Measurements from ENCODE around the gene ECM1.

ECM1 gene

GRCh38 chr1:150535511-150536287 is 27.8 kb downstream of the ECM1 start:
- H3K4me1 ChIP-seq (ENCODE audit: control insufficient read depth, insufficient read depth, low read depth, low read length): peaks cover 14% of the 10 kb centered on the region
- H3K9ac ChIP-seq (ENCODE audit: low read length): no peak overlapping the region
- H3K27me3 ChIP-seq (ENCODE audit: control insufficient read depth in 1 of 2, insufficient read depth in 1 of 2, low read length in 2 of 2): no peaks in the 10 kb centered on the region
- no peak overlapping the region for H2BK120ac ChIP-seq (ENCODE audit: low read depth, low read length)
- no peak overlapping the region for H3K4ac ChIP-seq (ENCODE audit: low read depth in 1 of 2, low read length in 2 of 2)
- no peak overlapping the region for H2BK5ac ChIP-seq (ENCODE audit: low read depth, low read length, poor library complexity, severe bottlenecking)
- H3K36me3 ChIP-seq (ENCODE audit: control insufficient read depth in 1 of 2, insufficient read depth in 2 of 2, low read depth in 1 of 2, low read length in 2 of 2): no peaks in the 10 kb centered on the region
- no peak overlapping the region for H4K91ac ChIP-seq (ENCODE audit: low read length)
- WGBS: 74% methylated on average over 10 of the region's 14 CpGs
- no peak overlapping the region for H3K14ac ChIP-seq (ENCODE audit: low read length in 2 of 2)
- no peak overlapping the region for H3K27ac ChIP-seq (ENCODE audit: low read length, poor library complexity, severe bottlenecking)
- H3K18ac ChIP-seq (ENCODE audit: low read depth in 1 of 2, low read length in 2 of 2): no peak overlapping the region
- H2AFZ ChIP-seq (ENCODE audit: low read depth, low read length): no peak overlapping the region
- H2BK12ac ChIP-seq (ENCODE audit: low read length in 2 of 2): no peak overlapping the region
- no peak overlapping the region for H3K4me3 ChIP-seq (ENCODE audit: insufficient read depth in 1 of 2, low read depth in 1 of 2, low read length in 2 of 2)
- no peak overlapping the region for H3K23ac ChIP-seq (ENCODE audit: low read length in 2 of 2)
- H3K9me3 ChIP-seq (ENCODE audit: control insufficient read depth, low read length): no peaks in the 10 kb centered on the region
- H2BK15ac ChIP-seq (ENCODE audit: low read depth, poor library complexity, severe bottlenecking): no peak overlapping the region
- H2AK5ac ChIP-seq (ENCODE audit: low read length, severe bottlenecking): no peak overlapping the region
- peak; percentile 38 for DNase-seq
- H3K4me2 ChIP-seq (ENCODE audit: low read length, poor library complexity, severe bottlenecking): no peak overlapping the region
- H3K79me1 ChIP-seq (replicated peaks; ENCODE audit: low read length, poor library complexity, severe bottlenecking): no peaks in the 10 kb centered on the region
- no peak overlapping the region for H4K8ac ChIP-seq (ENCODE audit: low read length)

GRCh38 chr1:150536836-150537731 is 29.2 kb downstream of the ECM1 start:
- no peak overlapping the region for H3K23ac ChIP-seq (ENCODE audit: low read length in 2 of 2)
- no peak overlapping the region for H3K9ac ChIP-seq (ENCODE audit: low read length)
- peak overlapping the region; percentile 18 for H2AK5ac ChIP-seq (ENCODE audit: low read length, severe bottlenecking)
- no peak overlapping the region for H2BK5ac ChIP-seq (ENCODE audit: low read depth, low read length, poor library complexity, severe bottlenecking)
- peak overlapping the region in 1 of 2 experiments; percentile 11 for H3K4ac ChIP-seq (ENCODE audit: low read depth in 1 of 2, low read length in 2 of 2)
- no peak overlapping the region for H3K4me3 ChIP-seq (ENCODE audit: insufficient read depth in 1 of 2, low read depth in 1 of 2, low read length in 2 of 2)
- no peak overlapping the region for H3K14ac ChIP-seq (ENCODE audit: low read length in 2 of 2)
- H4K91ac ChIP-seq (ENCODE audit: low read length): peak overlapping the region; percentile 62
- H3K9me3 ChIP-seq (ENCODE audit: control insufficient read depth, low read length): no peaks in the 10 kb centered on the region
- 87% methylated on average over 12 of the region's 12 CpGs for WGBS
- no peak overlapping the region for H2AFZ ChIP-seq (ENCODE audit: low read depth, low read length)
- H2BK12ac ChIP-seq (ENCODE audit: low read length in 2 of 2): peak overlapping the region in 1 of 2 experiments; percentile 51
- no peak overlapping the region for H3K4me2 ChIP-seq (ENCODE audit: low read length, poor library complexity, severe bottlenecking)
- H2BK120ac ChIP-seq (ENCODE audit: low read depth, low read length): no peak overlapping the region
- H2BK15ac ChIP-seq (ENCODE audit: low read depth, poor library complexity, severe bottlenecking): no peak overlapping the region
- peak; percentile 43 for DNase-seq
- H3K27me3 ChIP-seq (ENCODE audit: control insufficient read depth in 1 of 2, insufficient read depth in 1 of 2, low read length in 2 of 2): no peaks in the 10 kb centered on the region
- H3K18ac ChIP-seq (ENCODE audit: low read depth in 1 of 2, low read length in 2 of 2): peak overlapping the region in 1 of 2 experiments; percentile 67
- no peak overlapping the region for H4K8ac ChIP-seq (ENCODE audit: low read length)
- no peaks in the 10 kb centered on the region for H3K79me1 ChIP-seq (replicated peaks; ENCODE audit: low read length, poor library complexity, severe bottlenecking)
- peak overlapping the region; percentile 63 for H3K27ac ChIP-seq (ENCODE audit: low read length, poor library complexity, severe bottlenecking)
- H3K4me1 ChIP-seq (ENCODE audit: control insufficient read depth, insufficient read depth, low read depth, low read length): peaks cover 14% of the 10 kb centered on the region
- H3K36me3 ChIP-seq (ENCODE audit: control insufficient read depth in 1 of 2, insufficient read depth in 2 of 2, low read depth in 1 of 2, low read length in 2 of 2): no peaks in the 10 kb centered on the region

- 64% methylated on average over 15 of the region's 17 CpGs for WGBS
Measured at GRCh38 chr1:150537732-150538684, 30.1 kb downstream of the ECM1 start.

More at GRCh38 chr1:150537732-150538684, 30.1 kb downstream of the ECM1 start:
- Histone ChIP-seq H2BK5ac (ENCODE audit: low read depth, low read length, poor library complexity, severe bottlenecking) (peak overlapping the region; percentile 24), H3K4me3 (ENCODE audit: insufficient read depth in 1 of 2, low read depth in 1 of 2, low read length in 2 of 2) (no peak overlapping the region), H4K91ac (ENCODE audit: low read length) (peak overlapping the region; percentile 62), H3K14ac (ENCODE audit: low read length in 2 of 2) (no peak overlapping the region), H2AFZ (ENCODE audit: low read depth, low read length) (no peak overlapping the region), H3K36me3 (ENCODE audit: control insufficient read depth in 1 of 2, insufficient read depth in 2 of 2, low read depth in 1 of 2, low read length in 2 of 2) (no peaks in the 10 kb centered on the region), H3K27ac (ENCODE audit: low read length, poor library complexity, severe bottlenecking) (peak overlapping the region; percentile 71), H3K4me2 (ENCODE audit: low read length, poor library complexity, severe bottlenecking) (no peak overlapping the region), H2BK15ac (ENCODE audit: low read depth, poor library complexity, severe bottlenecking) (no peak overlapping the region), H3K9me3 (ENCODE audit: control insufficient read depth, low read length) (no peaks in the 10 kb centered on the region), H2AK5ac (ENCODE audit: low read length, severe bottlenecking) (peak overlapping the region; percentile 18), H2BK12ac (ENCODE audit: low read length in 2 of 2) (peak overlapping the region in 1 of 2 experiments; percentile 51), H3K23ac (ENCODE audit: low read length in 2 of 2) (no peak overlapping the region), H3K9ac (ENCODE audit: low read length) (peak overlapping the region; percentile 49), H3K27me3 (ENCODE audit: control insufficient read depth in 1 of 2, insufficient read depth in 1 of 2, low read length in 2 of 2) (no peaks in the 10 kb centered on the region), H3K18ac (ENCODE audit: low read depth in 1 of 2, low read length in 2 of 2) (peak overlapping the region; percentile 14 to 67), H4K8ac (ENCODE audit: low read length) (peak overlapping the region; percentile 72), H3K79me1 (replicated peaks; ENCODE audit: low read length, poor library complexity, severe bottlenecking) (no peaks in the 10 kb centered on the region), H3K4ac (ENCODE audit: low read depth in 1 of 2, low read length in 2 of 2) (peak overlapping the region in 1 of 2 experiments; percentile 11), H3K4me1 (ENCODE audit: control insufficient read depth, insufficient read depth, low read depth, low read length) (peaks cover 14% of the 10 kb centered on the region), H2BK120ac (ENCODE audit: low read depth, low read length) (no peak overlapping the region)
- DNase-seq: peak; percentile 70

Measured in mesenchymal stem cell (in vitro differentiated cells and primary cell).